GM19239 (cell line): ENCODE data around the gene IRF5.

Source experiments
- DNase-seq: peaks from one replicate; pipeline ENCODE4 v3.0.0; 2011; ENCODE audit warnings: low spot score; ENCODE audit not compliant: insufficient read length
- FAIRE-seq: peaks from 2 replicates; lab custom pipeline; 2011; peaks lifted over from hg19 to GRCh38; lab: Jason Lieb, UNC

Gene IRF5

GRCh38 chr7:128919881-128920799 is 17.6 kb upstream of the IRF5 start:
- DNase-seq: no peak

GRCh38 chr7:128920913-128921582 is 16.7 kb upstream of the IRF5 start:
- DNase-seq (no peak), FAIRE-seq (no peak)

More at GRCh38 chr7:128919881-128920799, 17.6 kb upstream of the IRF5 start:
- no peak for FAIRE-seq

- DNase-seq: no peak
- no peak for FAIRE-seq
Observed at GRCh38 chr7:128921866-128922440, 15.8 kb upstream of the IRF5 start.

- FAIRE-seq (no peak), DNase-seq (no peak)
Observed at GRCh38 chr7:128922496-128923410, 15.0 kb upstream of the IRF5 start.

- no peak for FAIRE-seq
- DNase-seq: no peak
Observed at GRCh38 chr7:128923411-128923800, 14.3 kb upstream of the IRF5 start.

GRCh38 chr7:128924707-128925588 is 12.8 kb upstream of the IRF5 start:
- no peak for DNase-seq
- FAIRE-seq: no peak

GRCh38 chr7:128928159-128928813 is 9.4 kb upstream of the IRF5 start:
- no peak for FAIRE-seq
- DNase-seq: no peak

- FAIRE-seq: no peak
- no peak for DNase-seq
Observed at GRCh38 chr7:128928882-128929788, 8.6 kb upstream of the IRF5 start.

GRCh38 chr7:128931190-128931798 is 6.4 kb upstream of the IRF5 start:
- FAIRE-seq (peak; percentile 31), DNase-seq (no peak)

- DNase-seq (no peak), FAIRE-seq (no peak)
Observed at GRCh38 chr7:128931965-128932861, 5.5 kb upstream of the IRF5 start.

GRCh38 chr7:128932862-128933179 is 4.9 kb upstream of the IRF5 start:
- no peak for FAIRE-seq
- DNase-seq: no peak

GRCh38 chr7:128933180-128933891 is 4.4 kb upstream of the IRF5 start:
- no peak for DNase-seq
- FAIRE-seq: peak; percentile 97

GRCh38 chr7:128934361-128935341 is 3.1 kb upstream of the IRF5 start:
- DNase-seq: peak; percentile 32
- FAIRE-seq: peak; percentile 96

GRCh38 chr7:128935342-128935730 is 2.4 kb upstream of the IRF5 start:
- DNase-seq (no peak), FAIRE-seq (no peak)

- DNase-seq: no peak
- FAIRE-seq: peak; percentile 4
Observed at GRCh38 chr7:128936798-128937197, 929 bp upstream of the IRF5 start.
